Neuronal stem cell (in vitro differentiated cells): ENCODE data around the gene A2ML1.

Experiments used
- DNase-seq: peaks from one replicate; pipeline ENCODE4 v3.0.0-alpha.2; 2013; ENCODE audit warnings: low spot score
- H2AFZ ChIP-seq: one replicate; pipeline ENCODE4 v1.6.1; 2013; ENCODE audit warnings: mild to moderate bottlenecking, low read length, inconsistent platforms
- H2AK5ac ChIP-seq: 2 replicates; pipeline ENCODE4 v1.6.1; 2013; ENCODE audit warnings: low read depth, mild to moderate bottlenecking, inconsistent platforms, low read length, moderate library complexity, mixed read lengths
- H2BK120ac ChIP-seq: 2 replicates; pipeline ENCODE4 v1.6.1; 2013; ENCODE audit warnings: low read depth, mild to moderate bottlenecking, inconsistent platforms, low read length, moderate library complexity, mixed read lengths
- H2BK12ac ChIP-seq: one replicate; pipeline ENCODE4 v1.6.1; 2013; ENCODE audit warnings: low read length, inconsistent platforms
- H2BK15ac ChIP-seq: 2 replicates; pipeline ENCODE4 v1.6.1; 2013; ENCODE audit warnings: mild to moderate bottlenecking, low read length, inconsistent platforms, mixed read lengths
- H2BK5ac ChIP-seq: one replicate; pipeline ENCODE4 v1.6.1; 2013; ENCODE audit warnings: inconsistent platforms, mild to moderate bottlenecking, low read length, moderate library complexity
- H3K14ac ChIP-seq: one replicate; pipeline ENCODE4 v1.6.1; 2013; ENCODE audit warnings: low read length, inconsistent platforms
- H3K18ac ChIP-seq: 2 replicates; pipeline ENCODE4 v1.6.1; 2013; ENCODE audit warnings: low read length, inconsistent platforms
- H3K23ac ChIP-seq: 2 replicates; pipeline ENCODE4 v1.6.1; 2013; ENCODE audit warnings: low read depth, mild to moderate bottlenecking, mixed read lengths, low read length, inconsistent platforms; ENCODE audit not compliant: poor library complexity
- H3K27ac ChIP-seq: replicated peaks from 3 replicates; pipeline ENCODE4 v1.5.1; 2013; ENCODE audit warnings: low read length, inconsistent platforms
- H3K27me3 ChIP-seq, 3 experiments: 2 replicates each; pipeline ENCODE4 v1.6.1; 2013; ENCODE audit warnings: low read length in 3 of 3, mild to moderate bottlenecking in 2 of 3, inconsistent platforms in 1 of 3, low read depth in 1 of 3, mixed read lengths in 1 of 3, moderate library complexity in 1 of 3; ENCODE audit not compliant: control insufficient read depth in 3 of 3, insufficient read depth in 3 of 3
- H3K36me3 ChIP-seq, 2 donors: replicated peaks in 1 of 2; 2 replicates each; pipeline ENCODE4 v1.6.1; 2013; ENCODE audit warnings: low read length in 2 of 2; ENCODE audit not compliant: control insufficient read depth in 2 of 2, insufficient read depth in 2 of 2
- H3K4ac ChIP-seq: 2 replicates; pipeline ENCODE4 v1.6.1; 2013; ENCODE audit warnings: inconsistent platforms, mild to moderate bottlenecking, low read length, moderate library complexity
- H3K4me1 ChIP-seq, 2 donors: 1 replicate in 1 of 2; 2 replicates in 1 of 2; pipeline ENCODE4 v1.6.1; 2013; ENCODE audit warnings: low read length in 2 of 2, low read depth in 1 of 2; ENCODE audit not compliant: control insufficient read depth in 2 of 2, insufficient read depth in 1 of 2
- H3K4me2 ChIP-seq: one replicate; pipeline ENCODE4 v1.6.1; 2013; ENCODE audit warnings: mild to moderate bottlenecking, low read length, inconsistent platforms; ENCODE audit not compliant: insufficient read depth, poor library complexity, severe bottlenecking
- H3K4me3 ChIP-seq, 2 donors: 2 replicates each; pipeline ENCODE4 v1.5.1; 2013; ENCODE audit warnings: low read length in 2 of 2, mild to moderate bottlenecking in 2 of 2, inconsistent platforms in 1 of 2, moderate library complexity in 1 of 2
- H3K79me1 ChIP-seq: one replicate; pipeline ENCODE4 v1.6.1; 2013; ENCODE audit warnings: low read depth, mild to moderate bottlenecking, inconsistent platforms, low read length, moderate library complexity
- H3K9ac ChIP-seq: one replicate; pipeline ENCODE4 v1.6.1; 2013; ENCODE audit warnings: mild to moderate bottlenecking, low read depth, low read length, inconsistent platforms; ENCODE audit not compliant: poor library complexity
- H3K9me3 ChIP-seq, 2 donors: replicated peaks in 1 of 2; 2 replicates each; pipeline versions ENCODE3 to v1.6.1; 2013; ENCODE audit warnings: low read length in 2 of 2, mild to moderate bottlenecking in 2 of 2, inconsistent platforms in 1 of 2, low read depth in 1 of 2, mixed read lengths in 1 of 2, moderate library complexity in 1 of 2; ENCODE audit not compliant: control insufficient read depth in 2 of 2, insufficient read depth in 1 of 2
- H4K8ac ChIP-seq: one replicate; pipeline ENCODE4 v1.6.1; 2013; ENCODE audit warnings: low read depth, mild to moderate bottlenecking, inconsistent platforms, low read length, moderate library complexity
- H4K91ac ChIP-seq: one replicate; pipeline ENCODE4 v1.6.1; 2013; ENCODE audit warnings: low read length, low read depth, mild to moderate bottlenecking, inconsistent platforms; ENCODE audit not compliant: poor library complexity
- WGBS, 2 donors: extraction: QIAGEN DNeasy Blood & Tissue Kit; methylation state at CpG; one replicate each; pipeline ENCODE4 v1.1.7; 2013; ENCODE audit warnings: missing lambda C conversion rate in 2 of 2, mixed read lengths in 1 of 2; ENCODE audit not compliant: insufficient read length in 2 of 2, insufficient replicate concordance in 1 of 2; ENCODE audit errors: extremely low coverage in 2 of 2; 5-methylcytosine and 5-hydroxymethylcytosine counted together

Gene A2ML1

DNA sequence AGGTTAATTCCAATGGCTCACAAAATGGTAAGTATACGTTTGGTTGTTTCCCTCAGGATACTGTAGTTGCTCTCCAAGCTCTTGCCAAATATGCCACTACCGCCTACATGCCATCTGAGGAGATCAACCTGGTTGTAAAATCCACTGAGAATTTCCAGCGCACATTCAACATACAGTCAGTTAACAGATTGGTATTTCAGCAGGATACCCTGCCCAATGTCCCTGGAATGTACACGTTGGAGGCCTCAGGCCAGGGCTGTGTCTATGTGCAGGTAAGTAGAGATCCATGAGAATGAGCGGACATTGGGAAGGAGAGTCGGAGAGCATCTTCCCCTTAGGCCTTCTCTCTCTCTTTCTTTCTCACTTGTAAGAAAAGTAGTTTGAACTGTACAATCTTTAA is 45.4 kb downstream of the A2ML1 start:
- Histone ChIP-seq H2BK5ac (no peak overlapping the region), H3K14ac (no peak overlapping the region), H3K9ac (no peak overlapping the region), H2BK120ac (no peak overlapping the region), H3K9me3 (no peaks in the 10 kb centered on the region), H3K36me3 (no peaks in the 10 kb centered on the region), H2BK12ac (no peak overlapping the region), H3K4ac (no peak overlapping the region), H3K79me1 (no peaks in the 10 kb centered on the region), H3K4me1 (no peaks in the 10 kb centered on the region), H3K27me3 (peaks cover 0 to 3% (median 0%) of the 10 kb centered on the region in 3 experiments), H3K4me3 (no peak overlapping the region), H4K91ac (no peak overlapping the region), H3K23ac (no peak overlapping the region), H3K18ac (no peak overlapping the region), H3K27ac (no peak overlapping the region), H2BK15ac (no peak overlapping the region), H2AFZ (no peak overlapping the region), H2AK5ac (no peak overlapping the region), H3K4me2 (no peak overlapping the region), H4K8ac (no peak overlapping the region)
- WGBS, 2 donors: no CpG with 5 or more reads among the region's 6 CpGs
- no peak for DNase-seq

DNA sequence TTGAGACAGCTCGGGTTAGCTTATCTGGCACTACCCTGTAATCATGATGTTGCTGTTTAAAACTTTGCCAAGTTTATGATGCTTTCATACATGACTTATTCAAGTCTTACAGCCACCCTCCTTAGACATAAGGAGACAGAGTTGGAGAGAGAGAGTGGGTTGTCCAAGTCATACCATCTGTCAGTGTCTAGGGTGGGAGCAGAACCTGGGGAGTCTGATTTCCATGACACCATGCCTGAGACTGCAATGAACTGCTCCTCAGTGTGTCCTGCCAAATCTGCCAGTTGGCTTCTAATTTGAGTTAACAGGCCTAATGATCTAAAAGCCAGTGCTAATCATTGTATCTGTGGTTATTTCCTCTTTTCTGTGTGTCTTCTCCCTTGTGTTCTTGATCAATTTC is 48.2 kb downstream of the A2ML1 start:
- no peak overlapping the region for H3K9ac ChIP-seq
- no peak overlapping the region for H2BK120ac ChIP-seq
- no peak overlapping the region for H2BK5ac ChIP-seq
- H3K27me3 ChIP-seq: peaks cover 0 to 3% (median 0%) of the 10 kb centered on the region in 3 experiments
- H2BK15ac ChIP-seq: no peak overlapping the region
- no peak overlapping the region for H4K8ac ChIP-seq
- no peak overlapping the region for H2AFZ ChIP-seq
- H3K79me1 ChIP-seq: no peaks in the 10 kb centered on the region
- H3K4ac ChIP-seq: no peak overlapping the region
- H3K23ac ChIP-seq: no peak overlapping the region
- no peaks in the 10 kb centered on the region for H3K36me3 ChIP-seq
- no peak for DNase-seq
- H3K4me1 ChIP-seq: no peaks in the 10 kb centered on the region
- H3K18ac ChIP-seq: no peak overlapping the region
- WGBS, 2 donors: no CpG with 5 or more reads among the region's 1 CpG
- no peak overlapping the region for H2BK12ac ChIP-seq
- no peak overlapping the region for H4K91ac ChIP-seq
- no peak overlapping the region for H3K14ac ChIP-seq
- H3K27ac ChIP-seq: no peak overlapping the region
- no peak overlapping the region for H2AK5ac ChIP-seq
- H3K4me3 ChIP-seq: no peak overlapping the region
- H3K9me3 ChIP-seq: no peaks in the 10 kb centered on the region
- no peak overlapping the region for H3K4me2 ChIP-seq

DNA sequence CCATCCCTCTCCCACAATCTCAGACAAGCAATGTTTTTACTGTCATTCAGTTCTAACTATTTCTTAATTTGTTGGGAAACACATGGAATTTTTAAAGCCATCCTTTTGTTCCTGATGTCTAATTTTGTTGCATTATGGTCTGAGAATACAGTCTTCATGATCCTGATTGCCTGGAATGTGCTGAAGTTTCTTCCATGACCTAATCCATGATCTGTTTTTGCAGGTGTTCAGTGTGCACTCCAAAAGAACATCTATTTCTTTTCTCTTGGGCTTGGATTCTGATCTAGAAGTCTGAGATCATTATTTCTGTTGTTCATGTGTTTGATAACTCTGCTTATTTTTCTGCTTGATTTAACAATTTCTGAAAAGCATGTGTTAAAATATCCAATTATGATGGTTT is 48.6 kb downstream of the A2ML1 start:
- Histone ChIP-seq H4K8ac (no peak overlapping the region), H3K14ac (no peak overlapping the region), H4K91ac (no peak overlapping the region), H3K4me3 (no peak overlapping the region), H2AK5ac (no peak overlapping the region), H3K9ac (no peak overlapping the region), H3K9me3 (no peaks in the 10 kb centered on the region), H2BK5ac (no peak overlapping the region), H3K27me3 (peaks cover 0 to 3% (median 0%) of the 10 kb centered on the region in 3 experiments), H3K18ac (no peak overlapping the region), H3K4me2 (no peak overlapping the region), H3K4me1 (no peaks in the 10 kb centered on the region), H3K23ac (no peak overlapping the region), H2BK12ac (no peak overlapping the region), H2AFZ (no peak overlapping the region), H3K79me1 (no peaks in the 10 kb centered on the region), H3K4ac (no peak overlapping the region), H3K36me3 (no peaks in the 10 kb centered on the region), H2BK120ac (no peak overlapping the region), H2BK15ac (no peak overlapping the region), H3K27ac (no peak overlapping the region)
- no peak for DNase-seq

DNA sequence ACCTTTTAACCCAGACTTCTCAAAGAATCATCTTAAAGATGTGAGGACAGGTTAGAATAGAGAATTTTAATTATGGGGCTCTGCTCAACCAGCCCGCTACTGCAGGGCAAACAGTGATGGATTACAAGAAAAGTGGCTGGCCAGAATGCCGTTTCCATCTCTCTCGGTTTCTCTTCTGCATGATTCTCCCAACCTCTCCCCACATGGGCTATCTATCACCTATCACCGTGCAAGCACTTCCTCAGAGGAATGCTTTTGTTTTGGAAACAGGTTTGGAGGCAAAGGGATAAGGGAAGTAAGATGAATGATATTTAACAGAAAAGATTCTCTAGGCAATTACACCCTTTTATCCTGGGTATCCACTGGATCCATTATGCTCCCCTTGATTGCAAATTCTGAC is 54.5 kb downstream of the A2ML1 start:
- peaks cover 0 to 3% (median 0%) of the 10 kb centered on the region in 3 experiments for H3K27me3 ChIP-seq
- H3K4ac ChIP-seq: no peak overlapping the region
- H3K4me2 ChIP-seq: no peak overlapping the region
- no peak overlapping the region for H2BK5ac ChIP-seq
- H3K23ac ChIP-seq: no peak overlapping the region
- no peak overlapping the region for H2AFZ ChIP-seq
- no peak overlapping the region for H3K27ac ChIP-seq
- H2AK5ac ChIP-seq: no peak overlapping the region
- no peak overlapping the region for H2BK15ac ChIP-seq
- no peak overlapping the region for H3K14ac ChIP-seq
- no peaks in the 10 kb centered on the region for H3K36me3 ChIP-seq
- H2BK12ac ChIP-seq: no peak overlapping the region
- WGBS, 2 donors: no CpG with 5 or more reads among the region's 4 CpGs
- H3K9ac ChIP-seq: no peak overlapping the region
- no peak overlapping the region for H4K8ac ChIP-seq
- no peaks in the 10 kb centered on the region for H3K79me1 ChIP-seq
- peaks cover 0 to 1% of the 10 kb centered on the region in 2 donors for H3K4me1 ChIP-seq
- H3K9me3 ChIP-seq: no peaks in the 10 kb centered on the region
- H3K18ac ChIP-seq: no peak overlapping the region
- H2BK120ac ChIP-seq: no peak overlapping the region
- DNase-seq: no peak
- no peak overlapping the region for H3K4me3 ChIP-seq
- no peak overlapping the region for H4K91ac ChIP-seq
